HL-60/S4 treated with phorbol 12-myristate 13-acetate at 8.2 ng/mL for 4 days and 3 days (cell line): ENCODE measurements around the gene NXT1.
"Not testable (repeated sequence)": the region's sequence is repeated elsewhere in the genome, so short reads cannot be mapped to it uniquely, and the experiment has no call there.

Experiments used
- in situ Hi-C: fragments of 300-500 bp; cut with MboI; formaldehyde crosslinking; loops from 2 replicates; pipeline ENCODE4 v1.15.0; 2022; ENCODE audit warnings: low sequenced_read_pairs

The NXT1 gene

DNA sequence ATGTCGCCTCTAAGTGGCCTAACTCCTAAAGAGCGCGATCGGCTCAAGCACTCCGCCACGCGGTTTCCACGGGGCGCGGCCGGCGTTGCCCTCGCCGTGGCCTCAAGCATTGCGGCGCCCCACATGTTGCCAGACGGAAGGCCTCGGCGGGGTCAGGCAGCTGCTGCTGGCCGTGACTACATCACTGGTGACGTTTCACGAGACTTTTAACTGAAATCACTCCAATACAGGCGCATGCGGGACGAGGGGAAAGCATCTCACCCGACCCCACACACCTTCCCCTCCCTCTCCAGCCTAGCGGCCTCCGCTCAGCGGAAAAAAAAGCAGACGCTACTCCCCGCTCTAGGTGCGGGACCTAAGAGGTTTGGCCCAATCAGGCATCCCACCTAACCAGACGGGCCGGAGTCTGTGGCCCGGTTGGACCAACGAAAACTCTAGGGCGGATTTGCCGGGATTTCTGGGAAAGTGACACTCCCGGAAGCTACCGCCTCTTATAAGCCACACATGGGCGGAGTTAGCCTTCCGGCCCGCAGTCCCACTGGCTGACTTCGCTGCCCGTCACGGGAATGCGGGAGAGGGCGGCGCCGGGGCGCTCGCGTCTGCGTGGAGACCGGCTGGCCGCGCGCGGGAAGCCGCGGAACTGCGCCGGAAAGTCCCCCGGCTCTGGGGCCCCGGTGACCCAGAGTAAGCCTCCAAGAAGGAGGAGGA is at the start of gene NXT1:
NXT1 (plus strand) TSS at position 596 of the 708 bp plus-strand sequence. CDS start 3,251 bp downstream, outside the sequence.
- in situ Hi-C loops, result no loop called here

DNA sequence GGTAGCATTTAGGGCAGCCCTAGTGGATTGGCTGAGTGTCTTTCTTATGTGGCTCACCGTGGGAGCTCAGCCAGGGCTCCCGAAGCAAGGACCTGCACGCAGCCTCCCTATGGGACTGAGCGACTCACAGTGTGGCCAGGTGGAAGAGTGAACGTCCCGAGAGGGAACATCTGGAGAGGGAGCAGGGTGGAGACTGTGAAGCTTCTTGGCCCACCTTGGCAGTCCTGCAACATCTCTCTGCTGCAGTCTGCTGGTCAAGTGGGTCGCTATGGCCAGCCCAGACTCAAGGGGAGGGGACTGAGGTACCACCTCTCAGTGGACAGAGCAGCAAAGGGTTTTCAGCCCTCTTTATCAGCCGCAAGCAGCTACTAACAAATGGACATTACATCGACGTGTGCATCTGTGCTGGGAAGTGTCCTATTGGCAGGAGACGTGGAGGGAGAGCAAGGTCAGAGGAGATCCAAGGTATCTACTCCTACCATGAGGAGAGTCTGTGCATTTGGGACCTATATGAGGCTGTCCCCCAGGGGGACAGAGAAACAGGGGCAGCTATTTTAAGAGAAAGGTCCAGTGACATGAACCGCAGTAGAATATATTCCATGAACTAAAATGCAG is 49.0 kb upstream of the NXT1 start:
- in situ Hi-C loops, result no loop called here

DNA sequence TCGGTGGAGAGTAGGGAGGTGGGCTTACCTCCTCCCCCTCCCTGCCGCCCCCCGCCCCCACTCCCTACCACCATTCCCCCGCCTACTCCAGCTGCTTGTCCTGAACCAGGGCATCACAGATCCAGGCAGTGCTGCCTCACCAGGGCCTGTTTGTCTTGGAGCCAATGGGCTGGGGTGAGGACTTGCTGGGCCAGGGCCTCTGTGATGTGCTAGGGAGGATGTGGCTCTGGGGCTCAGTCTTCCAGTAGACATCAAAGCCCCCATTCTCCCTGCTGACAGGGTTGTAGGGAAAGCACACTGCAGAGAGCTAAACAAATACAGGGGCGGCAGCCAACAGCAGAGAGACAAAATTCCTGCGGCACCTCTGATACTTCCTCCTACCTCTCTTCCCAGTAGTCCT is 48.2 kb upstream of the NXT1 start:
- in situ Hi-C loops, result no loop called here

DNA sequence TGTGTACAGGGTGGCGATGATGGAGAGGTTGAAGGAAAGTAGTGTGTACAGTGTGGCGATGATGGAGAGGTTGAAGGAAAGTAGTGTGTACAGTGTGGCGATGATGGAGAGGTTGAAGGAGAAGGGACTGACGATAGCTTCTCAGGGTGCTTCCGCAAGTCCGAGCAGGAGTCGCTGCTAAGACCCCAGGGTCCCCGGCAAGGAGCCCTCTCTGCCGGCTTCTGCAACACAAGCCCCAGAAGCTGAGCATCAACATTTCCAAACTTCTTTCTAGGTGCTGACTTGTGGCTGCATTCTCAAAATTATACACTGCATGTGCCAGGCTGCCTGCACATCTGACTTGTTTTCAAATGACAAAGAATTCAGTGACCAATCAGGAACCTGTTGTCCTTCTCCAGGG is 47.8 kb upstream of the NXT1 start:
- in situ Hi-C loops, result no loop called here

DNA sequence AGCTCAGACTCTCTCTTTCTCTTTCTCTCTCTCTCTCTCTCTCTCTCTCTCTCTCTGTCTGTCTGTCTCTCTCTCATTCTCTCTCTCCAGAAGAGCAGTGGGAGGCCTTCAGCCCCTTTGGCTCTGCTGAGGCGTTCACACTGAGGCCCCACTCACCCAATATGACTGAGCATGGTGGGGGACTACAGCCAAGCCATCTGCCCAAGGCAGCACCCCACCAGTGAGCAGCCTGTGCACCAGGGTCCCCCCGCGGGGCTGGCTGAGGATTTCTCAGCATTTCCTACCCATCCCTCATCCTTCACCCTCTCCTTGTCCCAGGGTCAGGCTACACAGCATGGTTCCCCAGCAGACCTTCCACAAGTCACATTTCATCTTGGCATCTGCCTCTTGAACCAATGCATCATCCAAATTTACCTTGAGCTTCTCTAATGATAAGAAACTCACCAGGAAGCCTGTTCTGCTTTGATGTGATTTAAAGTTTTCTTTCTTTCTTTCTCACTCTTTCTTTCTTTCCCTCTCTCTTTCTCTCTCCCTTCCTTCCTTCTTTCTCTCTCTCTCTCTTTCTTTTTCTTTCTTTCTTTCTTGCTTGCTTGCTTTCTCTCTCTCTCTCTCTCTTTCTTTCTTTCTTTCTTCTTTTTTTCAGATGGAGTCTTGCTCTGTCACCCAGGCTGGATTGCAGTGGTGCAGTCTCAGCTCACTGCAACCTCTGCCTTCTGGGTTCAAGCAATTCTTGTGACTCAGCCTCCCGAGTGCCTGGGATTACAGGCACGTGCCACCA is 47.1 kb upstream of the NXT1 start:
- in situ Hi-C loops, result no loop called here

DNA sequence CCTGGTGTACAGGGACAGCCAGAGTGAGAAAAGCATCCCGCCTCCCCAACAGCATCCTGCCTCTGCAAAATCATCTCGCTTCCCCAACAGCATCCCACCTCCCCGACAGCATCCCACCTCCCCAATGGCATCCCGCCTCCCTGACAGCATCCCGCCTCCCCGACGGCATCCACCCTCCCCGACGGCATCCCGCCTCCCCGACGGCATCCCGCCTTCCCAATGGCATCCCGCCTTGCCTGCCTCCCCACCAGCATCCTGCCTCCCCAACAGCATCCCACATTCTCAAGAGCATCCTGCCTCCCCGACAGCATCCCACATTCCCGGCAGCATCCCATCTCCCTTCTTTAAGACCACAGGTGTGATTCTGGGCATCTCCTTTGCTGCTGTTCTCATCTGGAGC is 46.0 kb upstream of the NXT1 start:
- in situ Hi-C loops, result no loop called here

DNA sequence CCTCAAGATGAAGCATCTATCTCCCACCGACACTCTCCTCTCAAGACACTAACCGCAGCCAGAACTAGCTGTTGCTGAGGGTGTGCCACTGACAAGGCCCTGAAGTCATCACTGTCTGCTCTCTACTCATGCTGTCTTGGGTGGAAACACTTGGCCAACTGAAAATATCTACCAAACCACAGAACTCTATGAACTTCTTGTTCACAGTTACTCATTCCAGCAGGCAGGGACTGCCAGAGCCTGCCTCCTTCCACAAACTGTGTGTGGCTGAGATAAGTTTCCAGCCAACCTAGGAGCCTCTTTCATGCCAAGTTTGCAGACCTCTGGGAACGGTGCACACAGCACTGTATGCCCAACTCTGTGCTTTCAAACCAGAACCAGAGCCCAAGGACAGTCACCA is 45.5 kb upstream of the NXT1 start:
- in situ Hi-C loops, result no loop called here

DNA sequence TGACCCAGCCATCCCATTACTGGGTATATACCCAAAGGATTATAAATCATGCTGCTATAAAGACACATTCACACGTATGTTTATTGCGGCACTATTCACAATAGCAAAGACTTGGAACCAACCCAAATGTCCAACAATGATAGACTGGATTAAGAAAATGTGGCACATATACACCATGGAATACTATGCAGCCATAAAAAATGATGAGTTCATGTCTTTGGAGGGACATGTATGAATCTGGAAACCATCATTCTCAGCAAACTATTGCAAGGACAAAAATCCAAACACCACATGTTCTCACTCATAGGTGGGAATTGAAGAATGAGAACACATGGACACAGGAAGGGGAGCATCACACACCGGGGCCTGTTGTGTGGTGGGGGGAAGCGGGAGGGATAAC is 43.2 kb upstream of the NXT1 start:
- in situ Hi-C loops, result not testable (repeated sequence)

DNA sequence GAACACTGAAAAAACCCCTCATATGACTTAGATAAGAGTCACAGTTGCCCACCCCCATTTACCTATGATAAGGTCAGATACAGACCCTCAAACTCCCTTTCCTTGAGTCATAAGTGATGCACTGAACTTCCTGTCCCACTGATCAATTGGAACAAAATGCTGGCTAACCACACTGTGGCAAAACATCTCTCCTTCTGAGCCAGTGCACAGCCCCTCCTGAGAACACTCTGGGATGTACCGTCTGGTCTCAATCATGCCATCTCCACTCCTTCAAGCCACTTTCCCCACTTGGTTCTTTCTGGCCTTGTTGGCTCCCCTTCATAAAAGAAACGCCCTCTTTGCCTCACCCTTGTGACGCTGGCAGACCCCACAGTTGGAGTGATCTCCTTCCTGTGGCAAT is 42.6 kb upstream of the NXT1 start:
- in situ Hi-C loops, result no loop called here

DNA sequence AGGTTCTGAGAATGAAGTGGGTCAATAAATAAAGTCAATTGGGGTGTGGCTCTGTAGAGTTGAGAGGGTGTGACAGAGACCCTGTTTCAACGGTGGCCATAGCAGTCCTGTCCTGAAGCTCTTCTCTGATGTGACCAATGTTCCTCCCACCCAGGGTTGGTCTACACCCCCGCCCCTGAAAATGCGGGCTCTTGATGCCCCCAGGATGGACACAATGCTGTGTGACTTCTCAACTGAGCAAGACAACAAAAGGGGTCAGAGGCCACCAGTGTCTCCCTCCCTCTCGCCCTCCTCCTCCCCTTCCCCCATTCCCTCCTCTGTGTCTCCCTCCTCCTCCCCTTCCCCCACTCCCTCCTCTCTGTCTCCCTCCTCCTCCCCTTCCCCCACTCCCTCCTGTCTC is 41.7 kb upstream of the NXT1 start:
- in situ Hi-C loops, result no loop called here

DNA sequence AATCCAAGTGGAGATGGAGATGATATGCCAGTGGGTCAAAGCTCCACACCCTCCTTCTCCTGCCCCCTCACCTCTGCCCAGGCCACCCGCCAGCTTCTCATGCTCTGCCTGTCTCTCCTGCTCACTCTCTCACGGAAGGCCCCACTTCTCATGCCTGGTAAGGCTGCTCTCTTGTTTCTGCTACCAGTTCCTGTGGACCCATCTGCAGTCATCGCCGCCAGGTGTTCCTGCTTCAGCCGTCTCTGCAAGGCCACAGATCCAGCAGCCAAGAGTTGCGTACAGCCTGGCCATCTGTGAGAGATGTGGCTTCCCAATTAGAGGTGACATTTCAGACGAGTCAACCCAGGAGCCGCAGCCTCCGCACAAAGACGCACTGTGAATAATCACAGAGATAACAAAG is 40.8 kb upstream of the NXT1 start:
- in situ Hi-C loops, result no loop called here

DNA sequence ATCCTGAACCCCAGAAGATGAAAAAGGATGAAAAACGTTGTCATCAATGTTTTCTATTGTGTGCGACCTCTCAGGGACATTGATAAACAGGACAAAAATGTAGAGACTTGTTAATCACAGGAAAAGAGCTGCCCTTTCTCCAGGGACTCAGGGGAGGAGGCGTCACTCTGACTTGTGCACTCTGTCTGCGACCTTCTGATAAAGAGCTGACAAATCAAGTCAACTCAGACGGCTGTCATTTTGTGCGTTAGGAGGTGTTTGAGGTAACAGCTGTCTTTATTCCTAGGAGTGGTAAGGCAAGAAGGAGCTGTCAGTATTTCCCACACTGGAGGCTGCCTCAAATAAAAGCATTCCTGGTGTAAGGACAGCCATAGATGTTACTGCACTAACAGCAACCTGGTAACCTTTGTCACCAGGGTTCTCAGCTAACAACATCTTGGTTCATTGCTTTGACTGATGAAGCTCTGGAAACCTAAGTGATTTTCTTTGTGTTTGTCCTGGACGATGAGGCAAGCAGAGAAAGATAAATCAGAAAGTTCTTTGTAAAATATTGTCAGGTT is 38.6 kb upstream of the NXT1 start:
- in situ Hi-C loops, result no loop called here

DNA sequence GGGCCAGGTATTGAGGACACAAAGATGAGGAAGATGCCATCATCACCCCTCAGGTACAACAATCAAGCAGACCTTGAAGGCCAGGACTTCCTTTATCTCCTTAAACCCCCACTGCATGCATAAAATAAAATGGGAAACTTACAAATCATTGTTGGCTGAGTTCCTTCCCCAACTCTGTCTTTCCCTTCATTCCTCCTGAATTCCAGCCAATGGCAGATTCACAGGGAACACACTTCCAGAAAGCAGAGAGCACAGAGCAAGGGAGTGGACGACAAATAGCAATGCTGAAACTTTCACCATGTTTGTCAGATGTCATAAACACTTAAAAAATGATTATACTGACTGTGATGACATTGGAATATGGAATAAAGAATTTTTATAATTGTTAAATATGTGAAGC is 37.3 kb upstream of the NXT1 start:
- in situ Hi-C loops, result no loop called here

DNA sequence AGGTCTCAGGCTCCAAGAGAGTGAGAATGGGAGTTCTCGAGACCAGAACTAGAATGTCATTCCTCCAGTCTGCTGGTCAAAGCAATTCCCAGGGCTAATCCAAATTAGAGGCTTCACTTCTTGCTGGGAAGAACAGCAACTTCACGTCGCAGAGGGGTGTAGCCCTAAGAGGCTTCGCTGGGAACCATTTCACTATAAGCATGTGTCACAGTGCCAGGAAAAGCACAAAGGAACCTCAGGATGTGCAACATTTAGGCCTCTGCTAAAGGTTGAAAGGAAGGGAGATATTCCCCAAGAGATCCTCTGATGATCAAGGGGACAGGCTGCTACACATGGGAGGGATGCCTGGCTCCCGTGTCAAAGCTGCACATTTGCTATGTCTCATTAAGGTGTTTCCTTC is 35.9 kb upstream of the NXT1 start:
- in situ Hi-C loops, result no loop called here

DNA sequence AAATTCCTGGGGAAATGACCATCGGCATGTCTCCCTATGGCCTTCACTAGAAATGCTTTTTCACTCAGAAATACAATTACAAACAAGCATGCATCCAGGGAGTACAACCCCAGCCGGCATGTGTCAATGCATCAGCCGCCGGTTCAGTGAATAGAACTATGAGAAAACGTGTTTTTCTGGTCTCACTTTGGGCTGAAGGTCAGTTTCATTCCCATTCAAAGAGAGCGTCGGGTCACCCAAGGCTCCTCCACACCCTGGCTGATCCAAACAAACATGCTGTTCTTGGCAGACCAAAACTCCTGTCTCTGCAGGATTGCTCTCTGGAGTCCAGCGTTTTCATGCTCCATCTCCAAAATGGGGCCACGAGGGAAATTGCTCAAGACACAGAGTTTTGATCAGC is 35.5 kb upstream of the NXT1 start:
- in situ Hi-C loops, result no loop called here

DNA sequence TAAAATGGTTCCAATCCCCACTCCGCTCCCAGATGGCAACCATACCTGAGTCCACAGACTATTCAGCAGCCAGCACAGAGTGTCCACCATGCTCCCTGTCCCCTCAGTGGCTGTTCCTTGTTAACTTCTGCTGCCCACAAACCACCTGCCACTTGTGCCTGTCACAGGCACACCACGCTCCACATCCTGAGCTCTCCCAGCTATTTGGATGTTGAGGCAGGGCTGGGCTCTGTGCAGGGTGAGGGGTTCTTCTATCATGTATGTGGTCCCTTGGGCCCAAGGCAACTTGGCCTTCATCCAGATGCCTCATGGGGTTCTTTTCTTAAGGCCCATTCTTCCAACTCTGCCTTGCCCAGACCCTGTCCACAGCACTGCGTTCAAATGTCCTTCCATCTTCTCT is 34.0 kb upstream of the NXT1 start:
- in situ Hi-C loops, result no loop called here

DNA sequence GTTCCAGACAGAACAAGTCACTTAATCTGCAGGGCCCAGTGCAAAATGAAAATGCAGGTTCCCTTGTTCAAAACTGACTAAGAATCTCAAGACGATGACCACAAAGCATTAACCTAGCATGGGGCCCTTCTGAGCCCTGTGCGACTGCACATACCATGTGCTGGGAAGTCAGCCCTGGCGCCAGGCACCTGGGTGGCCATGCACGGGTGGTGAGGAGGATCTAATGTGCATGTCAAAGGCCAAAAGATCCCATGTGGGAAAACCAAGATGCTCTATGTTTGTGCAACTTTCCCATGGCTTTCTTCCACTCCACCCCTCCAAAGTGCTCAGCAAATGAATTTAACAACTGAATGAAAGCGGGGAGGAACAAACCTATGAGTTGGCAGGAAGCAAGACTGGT is 33.5 kb upstream of the NXT1 start:
- in situ Hi-C loops, result no loop called here

DNA sequence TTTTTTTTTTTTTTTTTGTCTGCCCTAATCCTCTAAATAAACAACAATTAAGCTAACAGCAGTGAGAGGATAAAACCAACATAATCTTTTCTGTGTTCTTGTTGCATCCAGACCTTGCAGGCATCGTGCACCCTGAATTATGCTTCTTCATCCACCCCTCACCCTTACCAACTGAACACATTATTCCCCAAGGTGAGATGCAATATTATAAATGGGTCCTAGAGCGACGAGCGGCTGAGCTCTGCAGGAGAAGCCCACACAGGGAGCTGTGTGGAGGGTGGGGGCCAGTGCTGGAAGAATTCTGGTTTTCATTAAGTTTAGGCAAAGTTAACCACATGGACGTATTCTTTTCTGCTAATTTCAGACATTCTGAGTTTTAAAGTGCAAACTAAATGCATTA is 32.2 kb upstream of the NXT1 start:
- in situ Hi-C loops, result no loop called here

DNA sequence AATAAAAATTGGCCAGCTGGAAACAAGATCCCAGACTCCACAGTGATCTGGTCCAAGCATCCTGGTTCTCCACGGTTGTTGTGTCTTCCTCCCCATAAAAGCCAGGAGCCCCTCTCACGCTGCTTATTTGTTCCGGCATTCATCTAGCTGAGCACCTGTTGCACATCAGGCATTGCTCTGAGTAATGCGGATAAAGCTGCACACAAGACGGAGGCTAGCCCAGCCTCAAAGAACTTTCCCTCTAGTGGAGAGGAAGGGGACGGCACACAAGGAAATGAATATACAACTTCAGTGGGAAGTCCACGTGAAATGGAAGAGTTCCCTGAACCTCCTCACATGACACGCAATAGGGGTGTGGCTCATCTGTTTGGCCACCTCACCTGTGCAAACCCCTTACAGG is 30.3 kb upstream of the NXT1 start:
- in situ Hi-C loops, result no loop called here

DNA sequence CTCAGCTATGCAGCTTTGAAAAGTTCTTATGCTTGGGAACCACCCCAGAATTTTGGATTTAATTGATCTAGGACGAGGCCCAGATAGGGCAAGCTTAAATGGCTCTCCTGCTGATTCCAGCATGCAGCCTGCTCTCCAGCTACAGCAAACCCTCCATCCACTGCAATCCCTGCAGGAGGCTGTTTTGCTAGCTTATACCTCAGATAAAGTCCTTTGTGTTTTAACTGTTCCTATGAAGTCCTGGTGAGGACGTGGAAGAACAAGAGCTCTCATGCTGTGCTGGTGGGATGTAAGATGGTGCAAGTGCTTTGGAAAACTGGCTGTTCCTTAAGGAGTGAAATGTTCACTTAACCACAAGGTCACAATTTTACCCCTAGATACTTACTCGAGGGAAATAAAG is 25.5 kb upstream of the NXT1 start:
- in situ Hi-C loops, result loop anchor here (25.0 kb wide), 2 partner anchors 638 to 988 kb away; no protein-coding TSS in a partner anchor

DNA sequence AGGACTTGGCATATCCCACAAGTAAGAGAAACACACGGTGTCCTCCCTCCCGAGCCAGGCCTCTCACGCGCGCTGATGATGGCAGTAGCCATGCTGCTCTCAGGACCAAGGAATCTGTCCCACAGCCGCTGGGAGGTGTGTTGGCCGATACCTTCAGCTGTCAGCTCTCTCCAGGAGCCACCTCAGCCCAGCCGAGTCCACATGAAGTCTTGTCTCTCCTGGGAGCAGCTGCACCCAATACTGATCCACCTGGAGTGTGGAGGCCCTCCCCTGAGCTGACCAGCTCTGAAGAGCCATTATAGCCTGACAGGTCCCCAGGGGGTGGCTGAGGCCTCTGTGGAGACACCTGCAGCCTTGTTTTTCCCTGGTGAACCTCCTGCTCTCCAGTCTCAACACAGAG is 23.8 kb upstream of the NXT1 start:
- in situ Hi-C loops, result loop anchor here (25.0 kb wide), 2 partner anchors 639 to 989 kb away; no protein-coding TSS in a partner anchor
